HG03025 (cell line): ENCODE results near the gene HP1BP3.
"Not testable (repeated sequence)": the region's sequence is repeated elsewhere in the genome, so short reads cannot be mapped to it uniquely, and the experiment has no call there.

Experiments
- ATAC-seq: cut with Tn5 transposase; IDR thresholded peaks from one replicate; pipeline ENCODE4 v1.9.1; 2021; ENCODE audit warnings: mild to moderate bottlenecking, moderate library complexity; ENCODE audit not compliant: unreplicated experiment, low FRiP score

Gene HP1BP3

GRCh38 chr1:20728371-20729154 is 58.5 kb downstream of the HP1BP3 start:
- no peak for ATAC-seq

DNA sequence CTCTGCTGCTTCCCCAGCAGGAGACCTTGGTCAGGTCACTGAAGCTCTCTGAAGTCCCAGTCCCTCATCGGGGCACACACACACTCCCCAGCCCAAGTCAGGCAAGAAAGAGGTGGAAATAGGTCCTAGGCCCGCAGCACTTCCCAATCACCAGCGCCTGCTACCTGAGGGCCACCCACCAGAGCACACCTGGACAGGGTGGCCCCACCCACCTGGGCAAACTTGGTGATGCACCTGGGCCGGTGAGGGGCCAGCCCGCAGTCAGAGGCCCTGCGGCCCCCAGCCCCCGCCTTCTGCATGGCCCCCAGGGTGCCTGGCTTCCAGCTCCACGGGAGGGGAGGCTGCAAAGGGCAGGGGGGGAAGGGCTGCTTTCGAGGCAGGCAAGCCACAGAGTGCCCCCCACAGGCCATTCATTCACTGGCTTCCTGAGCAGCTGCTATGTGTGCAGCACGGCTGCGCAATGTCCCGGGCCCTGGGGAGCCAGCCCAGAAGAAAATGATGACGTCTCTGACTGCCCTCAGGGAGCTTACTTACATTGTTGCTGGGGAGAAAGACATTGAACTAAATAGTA is 59.3 kb downstream of the HP1BP3 start:
- no peak for ATAC-seq

DNA sequence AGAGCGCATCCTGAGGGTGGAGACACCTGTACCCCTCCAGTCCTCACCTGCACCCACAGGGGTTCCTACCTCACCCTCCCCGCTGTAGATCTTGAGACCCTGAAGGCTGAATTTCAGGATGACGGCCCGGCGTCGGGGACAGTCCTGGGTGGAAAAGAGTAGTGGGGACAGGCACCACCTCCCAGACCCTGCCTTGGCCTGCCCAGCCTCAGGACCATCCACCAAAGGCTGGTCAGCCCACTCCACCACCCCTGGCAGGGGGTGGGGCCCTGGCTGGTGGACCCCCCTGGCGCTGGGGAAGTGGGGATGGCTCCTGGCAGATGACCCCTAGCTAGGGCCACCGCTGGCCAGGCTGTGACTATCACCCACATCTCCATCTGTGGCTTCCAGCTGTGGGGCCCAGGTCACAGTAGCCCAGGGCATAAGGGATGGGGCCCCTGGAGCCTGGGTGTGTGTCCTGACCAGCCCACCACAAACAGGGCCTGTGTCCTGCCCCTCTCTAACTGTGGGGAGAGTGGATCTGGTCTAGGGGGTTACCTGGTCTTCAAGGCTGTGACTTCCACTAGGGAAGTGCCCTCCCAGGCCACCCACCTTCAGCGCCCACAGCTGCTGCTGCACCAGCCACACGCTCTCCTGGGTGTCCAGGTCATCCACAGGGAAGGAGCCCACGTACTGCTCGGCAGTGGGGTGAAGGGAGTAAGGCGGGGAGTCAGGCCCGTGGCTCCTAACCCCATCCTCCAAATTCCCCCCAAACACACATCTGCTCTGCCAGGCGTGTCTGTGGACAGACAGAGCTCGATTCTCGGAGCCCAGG is 60.0 kb downstream of the HP1BP3 start:
- ATAC-seq, result no peak

DNA sequence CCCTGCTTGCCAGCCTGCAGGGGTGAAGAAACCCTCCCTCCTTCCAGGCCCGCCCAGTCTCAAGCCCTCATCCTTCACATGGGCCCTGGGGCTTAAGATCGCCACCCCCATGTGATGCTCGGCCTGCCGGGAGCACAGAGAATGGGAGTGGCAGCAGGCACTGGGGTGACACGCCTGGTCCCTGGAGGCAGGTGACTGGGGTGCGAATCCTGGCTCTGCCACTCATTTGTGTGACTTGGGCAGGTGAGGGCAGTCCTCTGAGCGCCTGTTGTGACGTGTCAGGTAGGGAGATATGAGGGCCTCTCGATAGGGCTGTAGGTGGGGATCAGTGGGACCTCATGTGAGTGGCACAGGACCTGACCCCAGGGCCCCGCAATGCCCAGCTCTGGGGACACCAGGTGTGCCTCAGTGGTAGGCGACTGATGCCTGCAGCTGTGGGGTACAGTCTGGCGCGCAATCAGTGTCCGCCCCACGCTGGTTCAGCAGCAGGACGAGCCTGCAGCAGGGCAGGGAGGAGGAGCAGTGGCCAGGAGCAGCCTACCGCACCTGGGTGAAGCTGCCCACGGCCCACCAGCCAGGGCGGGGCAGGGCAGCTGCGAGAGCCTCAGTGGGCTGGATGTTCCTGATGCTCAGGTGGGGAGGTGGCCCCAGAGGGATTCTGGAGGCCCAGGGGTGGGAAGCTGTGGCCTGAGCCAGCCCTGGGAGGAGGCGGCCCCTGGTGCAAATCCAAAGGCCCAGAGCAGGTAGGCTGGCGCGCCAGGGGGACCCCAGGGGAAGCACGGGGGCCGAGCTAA is 60.8 kb downstream of the HP1BP3 start:
- no peak for ATAC-seq

GRCh38 chr1:20725189-20726117 is 61.7 kb downstream of the HP1BP3 start:
- no peak for ATAC-seq

GRCh38 chr1:20724364-20725188 is 62.5 kb downstream of the HP1BP3 start:
- no peak for ATAC-seq

DNA sequence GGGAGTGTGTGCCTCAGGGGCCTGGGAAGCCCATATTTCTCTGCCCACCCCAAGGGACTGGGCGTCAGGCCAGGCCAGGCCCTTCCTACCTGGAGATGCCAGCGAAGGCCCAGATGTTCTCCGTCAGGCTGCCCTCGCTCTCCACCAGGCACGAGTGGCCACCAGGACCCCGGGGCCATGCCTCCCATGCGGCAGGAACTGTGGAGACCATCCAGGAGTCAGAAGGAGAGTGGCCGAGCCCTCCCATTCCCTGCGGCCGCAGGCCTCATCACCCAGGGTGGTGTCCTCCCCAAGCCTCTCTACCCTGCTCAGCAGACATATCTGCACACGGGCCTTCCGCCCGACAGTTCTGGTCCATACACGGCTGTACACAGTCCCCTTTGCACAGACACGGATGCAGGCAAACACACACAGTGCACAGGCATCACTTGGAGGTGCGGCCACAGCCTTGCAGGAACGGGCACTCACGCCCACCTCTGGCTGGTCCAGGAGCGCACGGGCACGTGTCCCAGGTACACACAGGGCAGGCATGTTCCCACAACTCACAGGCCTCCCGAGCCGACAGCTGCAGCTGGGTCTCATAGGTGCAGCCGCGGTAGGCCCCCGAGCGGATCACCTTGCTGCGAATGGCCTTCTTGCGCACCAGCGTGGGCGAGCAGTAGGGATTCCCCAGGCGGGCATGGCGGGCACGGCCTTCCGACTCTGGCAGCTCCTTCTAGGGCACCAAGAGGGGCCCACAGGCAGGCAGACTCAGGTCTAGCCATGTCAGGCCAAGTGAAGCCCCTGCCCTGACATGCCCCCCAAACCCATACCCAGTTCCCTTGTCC is 63.4 kb downstream of the HP1BP3 start:
- no peak for ATAC-seq

- no peak for ATAC-seq
These were observed 64.0 kb downstream of the HP1BP3 start for GRCh38 chr1:20723159-20723536.

DNA sequence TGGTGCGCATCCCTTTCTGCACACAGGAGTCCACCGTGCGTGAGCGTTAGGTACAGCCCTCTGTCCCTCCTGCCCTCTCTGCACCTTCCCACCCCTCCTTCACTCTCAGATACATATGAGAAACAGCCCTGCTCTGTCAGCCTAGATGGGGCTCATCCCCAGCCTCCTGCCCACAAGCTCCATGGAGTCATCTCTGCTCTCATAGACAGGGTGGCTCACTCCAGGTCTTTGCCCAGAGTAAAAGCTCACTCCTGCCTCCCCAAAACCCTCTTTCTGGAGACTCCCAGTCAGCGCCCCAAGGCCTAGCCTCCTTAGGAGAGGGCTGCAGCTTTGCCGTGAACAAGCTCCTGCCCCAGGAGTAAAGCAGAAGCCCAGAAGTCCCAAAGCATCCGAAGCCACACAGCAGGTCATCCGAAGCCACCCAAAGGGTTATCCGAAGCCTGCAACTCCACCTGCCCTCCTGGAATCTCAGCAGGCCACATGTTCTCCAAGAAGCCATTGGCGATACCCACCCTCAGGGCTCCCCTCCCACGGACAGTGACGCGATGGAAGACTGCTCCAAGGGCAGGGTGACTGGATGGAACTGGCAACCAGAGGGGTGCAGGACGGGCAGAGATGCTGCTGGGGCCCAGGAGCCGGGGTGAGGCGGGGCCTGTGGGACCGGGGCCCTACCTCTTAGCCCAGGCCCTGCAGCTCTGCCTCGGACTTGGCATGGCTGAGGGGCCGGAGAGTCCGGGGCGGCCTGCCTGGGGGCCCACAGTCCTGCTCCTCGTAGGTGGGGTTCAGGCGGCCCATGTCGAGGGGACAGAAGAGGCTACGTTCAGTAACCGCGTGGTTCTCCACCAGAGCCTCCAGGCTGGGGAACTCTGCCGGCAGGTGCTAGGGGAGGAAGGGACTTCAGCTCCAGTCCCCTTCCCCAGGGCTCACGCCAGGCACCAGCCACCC is 65.7 kb downstream of the HP1BP3 start:
- no peak for ATAC-seq

- ATAC-seq, result no peak
These were observed 66.4 kb downstream of the HP1BP3 start for GRCh38 chr1:20720631-20721091.

- no peak for ATAC-seq
These were observed 67.1 kb downstream of the HP1BP3 start for GRCh38 chr1:20719871-20720620.

DNA sequence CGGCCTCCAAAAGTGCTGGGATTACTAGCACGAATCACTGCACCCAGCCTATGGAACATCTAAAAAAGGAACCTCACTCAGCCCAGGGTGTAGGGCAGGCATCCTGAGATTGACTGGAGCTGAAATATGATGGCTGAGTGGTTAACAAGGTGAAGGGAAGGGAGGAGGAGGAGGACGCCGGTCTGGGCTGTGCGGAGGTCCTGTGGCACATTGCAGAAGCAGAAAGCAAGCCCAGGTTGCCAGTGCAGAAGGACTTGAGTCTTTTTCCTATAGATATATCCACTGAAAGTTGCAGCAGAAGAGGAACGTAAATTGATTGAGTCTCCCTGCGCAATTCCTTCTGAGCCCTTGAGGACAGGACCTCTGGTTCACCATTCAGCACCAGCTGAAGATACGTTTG is 67.8 kb downstream of the HP1BP3 start:
- no peak for ATAC-seq

DNA sequence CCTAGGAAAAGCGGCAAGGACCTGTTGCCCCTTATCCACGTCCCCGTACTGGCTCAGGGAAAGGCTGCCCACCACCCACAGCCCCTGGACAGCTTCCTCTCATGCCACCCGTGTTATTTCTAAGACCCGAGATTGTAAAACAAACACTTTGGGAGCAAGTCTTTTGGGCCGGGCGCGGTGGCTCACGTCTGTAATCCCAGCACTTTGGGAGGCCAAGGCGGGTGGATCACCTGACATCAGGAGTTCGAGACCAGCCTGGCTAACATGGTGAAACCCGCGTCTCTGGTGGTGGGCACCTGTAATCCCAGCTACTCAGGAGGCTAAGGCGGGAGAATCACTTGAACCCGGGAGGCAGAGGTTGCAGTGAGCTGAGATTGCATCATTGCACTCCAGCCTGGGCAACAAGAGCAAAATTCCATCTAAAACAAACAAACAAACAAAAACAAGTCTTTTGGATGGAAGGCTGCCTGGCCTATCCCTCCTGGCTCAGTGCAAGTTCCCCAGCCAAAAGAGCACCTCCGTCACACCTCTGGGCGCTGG is 68.7 kb downstream of the HP1BP3 start:
- not testable (repeated sequence) for ATAC-seq

DNA sequence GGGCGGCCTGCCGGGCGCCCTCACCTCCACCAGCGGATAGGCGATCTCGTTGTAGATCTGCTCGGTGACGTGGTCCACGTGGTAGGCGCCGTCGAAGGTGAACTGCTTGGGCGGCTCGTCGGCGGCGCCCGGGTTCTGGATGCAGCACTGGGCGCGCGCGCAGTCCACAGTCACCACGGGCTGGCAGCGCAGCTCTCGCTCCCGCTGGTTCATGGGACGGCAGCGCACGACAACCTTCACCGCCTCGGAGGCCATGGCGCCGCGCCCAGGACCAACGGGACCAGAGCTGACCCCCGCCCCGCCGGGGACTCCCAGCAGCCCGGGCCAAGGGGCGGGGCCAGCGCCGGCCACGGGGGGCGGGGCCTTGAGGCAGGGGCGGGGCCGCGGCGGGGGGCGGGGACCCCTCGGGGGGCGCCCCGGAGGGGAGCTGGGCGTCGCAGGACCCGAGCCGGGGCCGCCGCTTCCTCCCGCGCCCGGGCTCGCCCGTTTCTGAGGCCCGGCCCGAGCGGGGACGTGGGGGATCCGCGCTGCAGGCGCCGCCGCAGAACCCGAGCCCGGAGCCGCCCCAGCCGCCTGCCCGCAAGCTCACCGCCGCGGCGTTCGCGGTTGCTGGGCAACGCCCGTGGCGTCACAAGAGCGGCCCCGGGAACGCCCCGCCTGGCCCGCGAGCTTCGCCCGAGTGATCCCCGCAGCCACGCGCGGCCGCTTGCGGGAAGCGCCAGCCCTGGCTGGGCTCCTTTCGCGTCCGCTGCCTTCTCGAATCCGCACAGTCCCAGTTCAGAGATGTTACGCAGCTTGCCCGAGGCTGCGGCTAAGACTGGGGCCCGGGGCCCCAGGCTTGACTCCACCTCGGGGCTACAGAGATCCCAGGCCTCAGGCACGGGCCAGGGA is 69.4 kb downstream of the HP1BP3 start, which contains the start of gene KIF17:
TSS of gene KIF17 (minus strand) at position 556 of the 891 bp plus-strand sequence. CDS start at position 255, 301 bp downstream.
- ATAC-seq, result no peak

GRCh38 chr1:20716232-20716631 is 70.9 kb downstream of the HP1BP3 start:
- no peak for ATAC-seq
